GM10266 (cell line): ENCODE data around the gene UNC93B1.

Experiments
- DNase-seq: peaks from one replicate; pipeline ENCODE4 v3.0.0; 2012; ENCODE audit errors: extremely low spot score
- TF ChIP-seq, protein P1 (sequence below): IDR thresholded peaks from 2 replicates; pipeline ENCODE4 v1.5.1; 2012; ENCODE audit warnings: mild to moderate bottlenecking, low read depth; ENCODE audit not compliant: control insufficient read depth, insufficient read depth; ENCODE audit errors: missing control alignments

UNC93B1 gene

DNA sequence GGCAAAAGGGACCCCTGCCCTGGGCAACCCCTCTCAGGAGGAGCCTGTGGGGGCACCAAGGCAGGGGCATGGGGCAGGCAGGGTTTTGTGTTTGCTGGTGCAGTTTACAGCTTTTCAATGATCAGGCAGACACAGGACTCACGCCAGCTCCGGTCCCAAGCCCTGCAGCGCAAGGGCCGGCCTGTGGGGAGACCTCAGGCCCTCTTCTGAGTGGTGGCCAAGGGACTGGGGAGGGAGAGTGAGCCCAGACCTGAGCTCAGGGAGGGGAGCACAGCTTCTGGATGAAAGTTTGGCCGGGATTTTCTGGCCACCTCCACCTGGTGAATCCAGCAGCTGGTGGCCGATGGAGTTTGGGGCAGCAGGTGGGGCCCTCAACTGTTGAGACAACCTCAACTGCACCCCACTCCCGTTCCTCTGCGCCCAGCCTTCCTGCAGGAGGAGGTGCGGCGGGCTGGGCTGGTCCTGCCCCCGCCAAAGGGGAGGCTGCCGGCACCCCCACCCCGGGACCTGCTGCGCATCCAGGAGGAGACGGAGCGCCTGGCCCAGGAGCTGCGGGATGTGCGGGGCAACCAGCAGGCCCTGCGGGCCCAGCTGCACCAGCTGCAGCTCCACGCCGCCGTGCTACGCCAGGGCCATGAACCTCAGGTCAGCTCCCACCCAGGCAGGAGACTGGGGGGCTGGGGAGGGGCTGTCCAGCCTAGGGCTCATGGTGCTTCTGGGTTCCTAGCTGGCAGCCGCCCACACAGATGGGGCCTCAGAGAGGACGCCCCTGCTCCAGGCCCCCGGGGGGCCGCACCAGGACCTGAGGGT, 38.5 kb upstream of the UNC93B1 start:
- no peak for DNase-seq
- TF ChIP-seq, protein P1, sequence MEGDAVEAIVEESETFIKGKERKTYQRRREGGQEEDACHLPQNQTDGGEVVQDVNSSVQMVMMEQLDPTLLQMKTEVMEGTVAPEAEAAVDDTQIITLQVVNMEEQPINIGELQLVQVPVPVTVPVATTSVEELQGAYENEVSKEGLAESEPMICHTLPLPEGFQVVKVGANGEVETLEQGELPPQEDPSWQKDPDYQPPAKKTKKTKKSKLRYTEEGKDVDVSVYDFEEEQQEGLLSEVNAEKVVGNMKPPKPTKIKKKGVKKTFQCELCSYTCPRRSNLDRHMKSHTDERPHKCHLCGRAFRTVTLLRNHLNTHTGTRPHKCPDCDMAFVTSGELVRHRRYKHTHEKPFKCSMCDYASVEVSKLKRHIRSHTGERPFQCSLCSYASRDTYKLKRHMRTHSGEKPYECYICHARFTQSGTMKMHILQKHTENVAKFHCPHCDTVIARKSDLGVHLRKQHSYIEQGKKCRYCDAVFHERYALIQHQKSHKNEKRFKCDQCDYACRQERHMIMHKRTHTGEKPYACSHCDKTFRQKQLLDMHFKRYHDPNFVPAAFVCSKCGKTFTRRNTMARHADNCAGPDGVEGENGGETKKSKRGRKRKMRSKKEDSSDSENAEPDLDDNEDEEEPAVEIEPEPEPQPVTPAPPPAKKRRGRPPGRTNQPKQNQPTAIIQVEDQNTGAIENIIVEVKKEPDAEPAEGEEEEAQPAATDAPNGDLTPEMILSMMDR = no peak

DNA sequence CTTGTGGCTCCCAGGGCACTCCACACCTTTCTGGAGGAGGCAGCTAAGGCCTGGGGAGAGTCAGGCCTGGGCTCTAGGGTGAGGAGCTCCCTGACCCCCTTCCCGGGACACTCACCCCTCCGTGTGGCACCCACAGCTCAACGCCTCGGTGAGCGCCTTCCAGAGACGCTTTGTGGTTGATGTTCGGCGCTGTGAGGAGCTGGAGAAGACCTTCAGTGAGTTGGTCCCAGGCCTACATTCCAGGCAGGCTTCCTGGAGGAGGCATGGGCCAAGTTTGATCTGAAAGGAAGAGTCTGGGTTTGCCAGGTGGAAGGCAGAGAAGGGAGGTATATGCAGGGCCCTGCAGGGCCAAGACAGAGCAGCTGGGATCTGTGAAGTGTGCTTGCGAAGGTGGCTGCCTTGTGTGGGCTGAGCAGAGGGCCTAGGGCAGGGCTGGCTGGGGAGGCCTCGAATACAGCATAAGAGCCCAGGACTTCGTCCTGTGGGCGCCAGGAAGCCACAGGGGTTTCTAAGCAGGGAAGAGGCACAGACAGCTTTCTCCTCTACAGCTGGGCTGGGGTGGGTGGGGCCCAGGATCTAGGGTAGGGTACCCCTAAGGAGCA, 37.8 kb upstream of the UNC93B1 start:
- TF ChIP-seq, protein P1 = no peak
- no peak for DNase-seq

GRCh38 chr11:68040957-68041591, 37.2 kb upstream of the UNC93B1 start:
- TF ChIP-seq, protein P1 = no peak
- DNase-seq = no peak

- DNase-seq = peak; percentile 89
Observed at GRCh38 chr11:68040101-68040956, 36.4 kb upstream of the UNC93B1 start.

GRCh38 chr11:68039526-68040086, 35.7 kb upstream of the UNC93B1 start:
- no peak for DNase-seq
- TF ChIP-seq, protein P1 = no peak

More at GRCh38 chr11:68040101-68040956, 36.4 kb upstream of the UNC93B1 start:
- TF ChIP-seq, protein P1 = no peak

DNA sequence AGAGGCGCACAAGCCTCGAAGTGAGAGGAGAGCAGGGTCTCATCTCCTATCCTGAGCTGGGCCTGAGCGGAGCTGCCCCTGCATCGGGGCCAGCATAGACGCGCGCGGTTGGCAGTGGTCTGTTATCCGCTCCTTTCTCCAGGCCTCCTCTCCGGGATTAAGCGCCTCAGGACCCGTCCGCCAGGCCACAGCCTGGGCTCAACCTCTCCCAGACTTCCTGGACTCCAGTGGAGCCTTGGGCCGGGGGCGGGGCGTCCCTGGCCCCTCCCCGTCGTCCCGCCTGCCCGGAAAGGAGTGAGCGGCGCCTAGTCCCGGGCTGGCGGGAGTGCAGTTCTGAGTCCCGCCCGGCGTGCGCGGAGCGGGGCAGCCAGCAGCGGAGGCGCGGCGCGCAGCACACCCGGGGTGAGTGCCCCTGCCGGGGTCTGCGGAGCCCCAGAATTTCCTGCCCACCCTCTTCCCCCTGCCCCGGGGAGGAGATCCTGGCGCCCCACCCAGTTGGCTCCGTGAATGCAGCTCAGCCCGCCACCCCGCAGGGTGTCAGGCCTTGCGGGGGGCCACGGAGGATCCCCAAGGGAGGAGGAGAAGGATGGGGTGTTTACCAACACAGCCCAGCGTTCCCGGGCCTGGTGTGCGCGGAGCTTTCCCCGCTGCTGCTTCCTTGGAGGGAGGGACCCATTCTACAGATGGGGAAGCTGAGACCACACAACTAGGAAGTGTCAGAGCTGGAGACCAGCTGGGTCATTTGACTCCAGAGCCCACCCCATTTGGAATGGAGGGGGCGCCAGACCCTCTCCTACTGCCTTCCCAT, 35.0 kb upstream of the UNC93B1 start, which contains the start of gene TCIRG1:
TCIRG1 (plus strand) TSS at position 308 of the 808 bp plus-strand sequence. CDS start 2,247 bp downstream, outside the sequence.
- TF ChIP-seq, protein P1 = no peak
- DNase-seq = peak; percentile 93
